GM18951 (cell line): ENCODE results near the gene ADD1.

Experiments used
- POLR2A ChIP-seq: IDR thresholded peaks from 4 replicates; pipeline ENCODE4 v1.6.1; 2011; ENCODE audit warnings: mild to moderate bottlenecking; ENCODE audit not compliant: insufficient read length, insufficient read depth; ENCODE audit errors: extremely low read depth
- in situ Hi-C: fragments of 300-500 bp; cut with MboI; formaldehyde crosslinking; loops from one replicate; pipeline ENCODE4 v1.12.0; 2022; ENCODE audit warnings: low sequenced_read_pairs, mixed read lengths, inconsistent platforms; ENCODE audit not compliant: unreplicated experiment

The ADD1 gene

DNA sequence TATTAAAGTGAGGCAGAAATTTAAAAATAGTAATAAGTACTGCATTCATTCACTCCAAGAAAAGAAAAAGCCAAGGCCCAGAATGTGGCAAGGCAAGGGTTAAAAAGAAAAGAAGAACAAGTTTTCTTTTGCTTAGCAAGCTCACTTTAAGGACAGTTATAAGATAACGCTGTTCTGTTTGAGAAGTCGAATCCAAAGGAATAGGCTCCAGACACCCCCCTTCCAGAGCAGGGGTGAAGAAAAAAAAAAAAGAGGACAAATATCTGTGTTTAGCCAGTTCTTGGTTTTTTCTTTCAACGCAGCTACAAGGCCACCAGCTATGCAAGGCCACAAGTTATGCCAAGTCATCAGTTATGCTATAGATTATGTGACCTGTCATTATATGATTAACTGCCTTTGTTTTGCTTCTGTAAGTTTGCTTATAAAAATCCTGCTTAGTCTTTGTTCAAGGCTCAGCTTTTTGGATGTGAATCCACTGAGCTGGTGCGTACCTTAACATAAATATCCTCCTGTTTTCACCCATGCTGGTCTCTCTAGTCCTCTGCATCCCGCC, 121.1 kb downstream of the ADD1 start:
- no peak for TF ChIP-seq POLR2A

DNA sequence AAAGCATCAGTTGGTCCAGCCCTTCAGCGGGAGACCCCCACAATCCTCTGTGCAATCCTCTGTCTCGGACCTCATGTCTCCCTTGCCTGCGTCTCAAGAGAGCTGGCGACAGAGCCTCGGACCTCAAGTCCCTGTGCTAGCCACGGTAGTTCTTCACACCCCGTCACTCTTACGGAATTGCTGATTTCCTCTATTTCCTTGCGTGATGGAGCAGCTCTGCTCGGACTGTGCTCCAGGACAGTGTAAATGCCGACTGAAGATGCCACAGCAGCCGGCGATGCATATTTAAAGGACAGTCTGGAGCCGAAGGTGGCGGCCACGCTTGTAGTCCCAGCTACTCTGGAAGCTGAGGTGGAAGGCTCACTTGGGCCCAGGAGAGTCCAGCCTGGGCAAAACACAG, 121.6 kb downstream of the ADD1 start:
- no peak for TF ChIP-seq POLR2A
- in situ Hi-C loops, result no loop called here

More for the DNA sequence above, 121.1 kb downstream of the ADD1 start:
- in situ Hi-C loops, result no loop called here

DNA sequence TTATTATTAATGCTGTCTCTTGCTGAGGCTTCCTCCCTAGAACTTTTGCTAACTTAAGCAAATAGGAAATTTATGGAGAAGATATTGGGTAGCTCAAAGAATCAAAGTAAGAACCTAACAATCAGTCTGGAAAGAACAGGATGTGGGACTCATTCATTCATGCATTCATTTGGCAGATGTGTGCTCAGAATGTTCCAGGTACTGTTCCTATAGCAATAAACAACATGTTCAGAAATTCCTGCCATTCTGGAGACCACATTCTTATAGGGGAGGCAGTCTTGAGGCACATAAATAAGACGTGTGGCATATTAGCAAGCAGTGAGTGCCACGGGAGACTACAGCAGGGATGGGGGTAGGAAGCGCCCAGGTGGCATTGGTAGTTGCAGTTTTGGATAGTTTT, 124.7 kb downstream of the ADD1 start:
- TF ChIP-seq POLR2A, result no peak
- in situ Hi-C loops, result no loop called here

DNA sequence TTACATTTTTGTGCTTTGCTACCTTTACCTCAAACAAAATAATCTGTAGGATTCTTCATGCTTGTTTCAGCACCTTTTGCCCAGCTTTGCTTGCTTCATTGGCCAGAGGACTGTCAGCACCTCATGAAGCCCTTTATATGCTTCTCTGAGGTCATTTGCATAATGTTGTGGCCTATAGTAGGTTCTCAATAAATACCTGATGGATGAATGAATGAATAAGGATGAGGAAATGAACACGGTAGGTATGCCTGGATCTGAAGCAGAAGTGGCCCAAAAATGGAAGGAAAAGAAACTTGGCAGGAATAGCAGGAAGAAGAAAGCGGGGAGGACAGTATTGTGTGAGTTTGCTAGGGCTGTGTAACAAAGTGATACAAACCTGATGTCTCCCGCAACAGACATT, 127.6 kb downstream of the ADD1 start:
- TF ChIP-seq POLR2A, result no peak
- in situ Hi-C loops, result no loop called here

DNA sequence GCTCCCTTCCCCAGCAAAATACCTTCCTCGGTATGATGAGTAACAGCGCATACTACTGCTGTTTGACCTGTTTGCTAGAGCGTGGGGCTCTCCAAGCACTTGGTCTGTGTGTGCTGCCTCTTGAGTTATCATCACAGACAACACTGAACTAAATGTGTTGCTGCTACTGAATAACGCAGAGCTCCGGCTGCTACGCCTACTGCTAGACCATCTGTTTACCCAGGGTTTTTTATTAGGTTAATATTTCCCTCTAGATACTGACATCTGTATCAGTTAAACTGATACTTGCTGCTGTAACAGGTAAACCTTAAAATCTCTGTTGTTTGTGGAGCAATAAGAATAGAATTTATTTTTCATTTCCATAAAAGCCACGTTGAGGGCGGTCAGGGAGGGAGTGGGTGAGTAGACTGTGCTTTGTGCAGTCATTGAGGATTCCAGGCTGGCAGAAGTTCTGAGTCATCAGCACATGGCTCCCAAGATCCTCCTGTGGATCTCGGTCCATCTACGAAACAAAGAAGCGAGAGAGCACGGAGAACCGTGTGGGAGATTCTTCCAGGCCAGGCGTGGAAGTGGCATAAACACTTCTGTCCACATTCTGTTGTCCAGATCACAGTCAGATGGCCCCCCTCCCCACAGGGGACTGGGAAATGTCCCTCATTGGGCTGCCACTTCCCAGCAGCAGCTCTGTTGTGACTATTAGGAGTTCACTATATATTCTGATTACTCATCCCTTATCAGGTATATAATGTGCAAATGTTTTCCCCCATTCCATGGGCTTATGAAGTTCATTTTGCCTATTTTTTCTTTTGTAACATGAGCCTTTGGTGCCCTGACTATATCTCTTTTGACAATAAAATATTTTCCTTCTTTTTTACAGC, 133.8 kb downstream of the ADD1 start:
- in situ Hi-C loops, result no loop called here
- TF ChIP-seq POLR2A, result no peak
